ENCODE results near the gene ZNF532.

ZNF532 gene

GRCh38 chr18:58949031-58949430, 84.4 kb downstream of the ZNF532 start:
- DNase-seq, result no peak

GRCh38 chr18:58951986-58952702, 87.5 kb downstream of the ZNF532 start:
- DNase-seq, result no peak

- no peak for DNase-seq
Measured at GRCh38 chr18:58952858-58953257, 88.2 kb downstream of the ZNF532 start.

GRCh38 chr18:58953627-58954026, 89.0 kb downstream of the ZNF532 start:
- no peak for DNase-seq

- DNase-seq, result no peak
Measured at GRCh38 chr18:58955001-58955400, 90.3 kb downstream of the ZNF532 start.

- no peak for DNase-seq
Measured at GRCh38 chr18:58955738-58956137, 91.1 kb downstream of the ZNF532 start.

GRCh38 chr18:58958628-58959027, 94.0 kb downstream of the ZNF532 start:
- DNase-seq, result no peak

GRCh38 chr18:58960508-58960907, 95.8 kb downstream of the ZNF532 start:
- no peak for DNase-seq

GRCh38 chr18:58960946-58961722, 96.5 kb downstream of the ZNF532 start:
- no peak for DNase-seq

- DNase-seq, result no peak
Measured at GRCh38 chr18:58962336-58962735, 97.7 kb downstream of the ZNF532 start.

GRCh38 chr18:58965291-58966004, 100.8 kb downstream of the ZNF532 start:
- DNase-seq, result no peak

GRCh38 chr18:58966005-58966677, 101.5 kb downstream of the ZNF532 start:
- no peak for DNase-seq

GRCh38 chr18:58966704-58967103, 102.0 kb downstream of the ZNF532 start:
- DNase-seq, result no peak

GRCh38 chr18:58967751-58968254, 103.1 kb downstream of the ZNF532 start:
- no peak for DNase-seq

- DNase-seq, result no peak
Measured at GRCh38 chr18:58970943-58971790, 106.5 kb downstream of the ZNF532 start.

- no peak for DNase-seq
Measured at GRCh38 chr18:58975296-58975695, 110.6 kb downstream of the ZNF532 start.

GRCh38 chr18:58975781-58976180, 111.1 kb downstream of the ZNF532 start:
- no peak for DNase-seq

- no peak for DNase-seq
Measured at GRCh38 chr18:58977223-58977622, 112.5 kb downstream of the ZNF532 start.

- no peak for DNase-seq
Measured at GRCh38 chr18:58977801-58978200, 113.1 kb downstream of the ZNF532 start.

- DNase-seq, result no peak
Measured at GRCh38 chr18:58978916-58979315, 114.2 kb downstream of the ZNF532 start.

- no peak for DNase-seq
Measured at GRCh38 chr18:58979615-58980014, 114.9 kb downstream of the ZNF532 start.

GRCh38 chr18:58980991-58981390, 116.3 kb downstream of the ZNF532 start:
- DNase-seq, result no peak

All from GF-D8 (cell line).